ENCODE data around the gene PDGFD. TPM values are rescaled to one million over a fixed set of nuclear protein-coding genes. Genes with fewer than 3 reads are reported as not detected.

The PDGFD gene
- total RNA-seq, 1 donor from 2014 or later, result 2.2 TPM

- Mint-ChIP-seq H3K27ac (ENCODE audit: unreplicated experiment) (no peak overlapping the region), H3K36me3 (ENCODE audit: unreplicated experiment) (no peaks in the 10 kb centered on the region), H3K4me3 (ENCODE audit: unreplicated experiment) (no peak overlapping the region), H3K4me1 (ENCODE audit: unreplicated experiment) (no peaks in the 10 kb centered on the region), H3K27me3 (ENCODE audit: unreplicated experiment) (no peaks in the 10 kb centered on the region), H3K9me3 (ENCODE audit: unreplicated experiment) (no peaks in the 10 kb centered on the region)
- no peak for DNase-seq (ENCODE audit: extremely low spot score, unreplicated experiment)
- TF ChIP-seq CTCF (IDR thresholded peaks at IDR 0.05), result no peak
These were observed 148.1 kb downstream of the PDGFD start for GRCh38 chr11:104015649-104016415.

GRCh38 chr11:104011044-104011443 lies 152.9 kb downstream of the PDGFD start:
- TF ChIP-seq CTCF (IDR thresholded peaks at IDR 0.05), result no peak
- no peak for DNase-seq (ENCODE audit: extremely low spot score, unreplicated experiment)
- Mint-ChIP-seq H3K4me1 (ENCODE audit: unreplicated experiment) (no peaks in the 10 kb centered on the region), H3K9me3 (ENCODE audit: unreplicated experiment) (no peaks in the 10 kb centered on the region), H3K36me3 (ENCODE audit: unreplicated experiment) (no peaks in the 10 kb centered on the region), H3K27ac (ENCODE audit: unreplicated experiment) (no peak overlapping the region), H3K4me3 (ENCODE audit: unreplicated experiment) (no peak overlapping the region), H3K27me3 (ENCODE audit: unreplicated experiment) (no peaks in the 10 kb centered on the region)

- no peaks in the 10 kb centered on the region for H3K27me3 Mint-ChIP-seq (ENCODE audit: unreplicated experiment)
- H3K36me3 Mint-ChIP-seq (ENCODE audit: unreplicated experiment), result no peaks in the 10 kb centered on the region
- no peak for DNase-seq (ENCODE audit: extremely low spot score, unreplicated experiment)
- H3K9me3 Mint-ChIP-seq (ENCODE audit: unreplicated experiment), result no peaks in the 10 kb centered on the region
- no peak for TF ChIP-seq CTCF (IDR thresholded peaks at IDR 0.05)
- no peak overlapping the region for H3K4me3 Mint-ChIP-seq (ENCODE audit: unreplicated experiment)
- no peak overlapping the region for H3K27ac Mint-ChIP-seq (ENCODE audit: unreplicated experiment)
- no peaks in the 10 kb centered on the region for H3K4me1 Mint-ChIP-seq (ENCODE audit: unreplicated experiment)
These were observed 154.2 kb downstream of the PDGFD start for GRCh38 chr11:104009744-104010143.

- Mint-ChIP-seq H3K27me3 (ENCODE audit: unreplicated experiment) (no peaks in the 10 kb centered on the region), H3K36me3 (ENCODE audit: unreplicated experiment) (no peaks in the 10 kb centered on the region), H3K4me1 (ENCODE audit: unreplicated experiment) (peaks cover 13% of the 10 kb centered on the region), H3K9me3 (ENCODE audit: unreplicated experiment) (no peaks in the 10 kb centered on the region), H3K27ac (ENCODE audit: unreplicated experiment) (no peak overlapping the region), H3K4me3 (ENCODE audit: unreplicated experiment) (no peak overlapping the region)
- DNase-seq (ENCODE audit: extremely low spot score, unreplicated experiment), result no peak
- no peak for TF ChIP-seq CTCF (IDR thresholded peaks at IDR 0.05)
These were observed 158.6 kb downstream of the PDGFD start for GRCh38 chr11:104005234-104005855.

GRCh38 chr11:104003491-104003890 lies 160.5 kb downstream of the PDGFD start:
- H3K4me1 Mint-ChIP-seq (ENCODE audit: unreplicated experiment), result peaks cover 13% of the 10 kb centered on the region
- no peak overlapping the region for H3K4me3 Mint-ChIP-seq (ENCODE audit: unreplicated experiment)
- no peak overlapping the region for H3K27ac Mint-ChIP-seq (ENCODE audit: unreplicated experiment)
- no peaks in the 10 kb centered on the region for H3K36me3 Mint-ChIP-seq (ENCODE audit: unreplicated experiment)
- no peak for DNase-seq (ENCODE audit: extremely low spot score, unreplicated experiment)
- no peaks in the 10 kb centered on the region for H3K27me3 Mint-ChIP-seq (ENCODE audit: unreplicated experiment)
- TF ChIP-seq CTCF (IDR thresholded peaks at IDR 0.05), result no peak
- no peaks in the 10 kb centered on the region for H3K9me3 Mint-ChIP-seq (ENCODE audit: unreplicated experiment)

All from osteocyte (in vitro differentiated cells).